Activated CD4-positive, alpha-beta T cell treated with anti-CD3 and anti-CD28 coated beads for 36 hours (primary cell): ENCODE measurements around the gene CMTR2. TPM values are rescaled to one million over a fixed set of nuclear protein-coding genes. Genes with fewer than 3 reads are reported as not detected.

Experiments used
- ATAC-seq: fragments of 200-7000 bp; cut with Tn5 transposase; one replicate; pipeline ENCODE4 v1.10.0; 2021; ENCODE audit warnings: mild to moderate bottlenecking, moderate library complexity
- CTCF ChIA-PET: fragments of 350-600 bp; sonication (Branson Sonifier 250); formaldehyde crosslinking; loops from one replicate; lab custom pipeline; 2021; ENCODE audit warnings: antibody characterized with exemption; lab: Charles Lee
- POLR2A ChIA-PET: fragments of 350-600 bp; sonication (Branson Sonifier 250); formaldehyde crosslinking; loops from one replicate; lab custom pipeline; 2021; ENCODE audit warnings: antibody characterized with exemption, inconsistent platforms; lab: Charles Lee
- DNase-seq: peaks from one replicate; pipeline ENCODE4 v3.0.0-alpha.2; 2020
- H3K27ac Mint-ChIP-seq: one replicate; pipeline ENCODE4 v1.8.0; 2021; ENCODE audit warnings: mixed read lengths
- H3K27me3 Mint-ChIP-seq: one replicate; pipeline ENCODE4 v1.8.0; 2021; ENCODE audit warnings: mixed read lengths
- H3K36me3 Mint-ChIP-seq: one replicate; pipeline ENCODE4 v1.8.0; 2021; ENCODE audit warnings: low read depth, mixed read lengths
- H3K4me1 Mint-ChIP-seq: one replicate; pipeline ENCODE4 v1.8.0; 2021; ENCODE audit warnings: mixed read lengths
- H3K4me3 Mint-ChIP-seq: one replicate; pipeline ENCODE4 v1.8.0; 2021; ENCODE audit warnings: mild to moderate bottlenecking, moderate library complexity, mixed read lengths
- H3K9me3 Mint-ChIP-seq: one replicate; pipeline ENCODE4 v1.8.0; 2021; ENCODE audit warnings: low read depth, mixed read lengths
- intact Hi-C, 2 experiments: fragments of 100-400 bp; cut with DNase I in 1 of 2; cut with micrococcal nuclease in 1 of 2; formaldehyde crosslinking; loops; one replicate each; pipeline versions ENCODE4 v1.14.2 to v1.15.1; 2022 to 2024; cut with DNase I, micrococcal nuclease
- total RNA-seq, 2 experiments: library from RNA; stranded (reverse); gene quantifications; one replicate each; pipeline ENCODE4 v1.2.3, GENCODE V29; 2021

The CMTR2 gene
- total RNA-seq, 2 experiments from 2014 or later: 15.8 to 16.5 TPM

DNA sequence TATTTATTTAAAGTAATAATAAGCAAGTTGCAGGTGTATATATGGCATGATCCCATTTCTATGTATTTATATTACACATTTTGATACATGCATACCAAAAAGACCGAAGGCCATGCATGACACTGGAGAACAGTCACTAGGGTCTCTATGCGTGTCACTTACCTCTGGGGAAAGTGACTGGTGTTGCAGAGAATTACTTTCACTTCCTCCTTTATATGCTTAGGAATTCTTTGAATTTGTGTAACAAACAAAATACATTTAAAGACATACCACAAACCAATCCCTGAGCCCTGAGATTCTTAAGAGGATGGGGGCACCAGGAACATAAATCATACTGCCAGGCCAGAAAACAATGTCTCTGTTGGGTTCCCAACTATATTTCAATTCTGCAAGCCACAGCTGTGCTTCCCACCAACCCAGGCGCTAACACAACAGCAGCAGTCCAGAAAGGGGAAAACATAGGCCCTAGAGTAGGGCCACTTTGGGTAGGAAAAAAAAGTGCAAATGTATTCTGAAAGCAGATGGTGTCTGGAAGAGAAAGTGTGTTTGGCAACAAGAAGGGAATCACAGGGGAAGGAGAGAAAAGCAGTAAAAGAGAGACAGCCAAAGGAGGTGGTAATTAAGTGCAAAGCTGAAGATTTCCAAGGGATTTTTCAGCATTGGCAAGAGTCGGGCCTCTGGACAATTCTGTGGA lies 34.2 kb downstream of the CMTR2 start:
- no peaks in the 10 kb centered on the region for H3K36me3 Mint-ChIP-seq
- no peak overlapping the region for H3K4me3 Mint-ChIP-seq
- H3K27ac Mint-ChIP-seq: no peak overlapping the region
- ATAC-seq: no peak
- POLR2A ChIA-PET: no interaction called here
- CTCF ChIA-PET: interaction anchor here (1.0 to 1.2 kb wide), 2 partner anchors 21 to 57 kb away, joined by 4 to 5 read pairs; no protein-coding TSS in a partner anchor
- DNase-seq: no peak
- peaks cover 4% of the 10 kb centered on the region for H3K4me1 Mint-ChIP-seq
- intact Hi-C loops: no loop called here
- H3K27me3 Mint-ChIP-seq: peaks cover 12% of the 10 kb centered on the region
- H3K9me3 Mint-ChIP-seq: no peaks in the 10 kb centered on the region

DNA sequence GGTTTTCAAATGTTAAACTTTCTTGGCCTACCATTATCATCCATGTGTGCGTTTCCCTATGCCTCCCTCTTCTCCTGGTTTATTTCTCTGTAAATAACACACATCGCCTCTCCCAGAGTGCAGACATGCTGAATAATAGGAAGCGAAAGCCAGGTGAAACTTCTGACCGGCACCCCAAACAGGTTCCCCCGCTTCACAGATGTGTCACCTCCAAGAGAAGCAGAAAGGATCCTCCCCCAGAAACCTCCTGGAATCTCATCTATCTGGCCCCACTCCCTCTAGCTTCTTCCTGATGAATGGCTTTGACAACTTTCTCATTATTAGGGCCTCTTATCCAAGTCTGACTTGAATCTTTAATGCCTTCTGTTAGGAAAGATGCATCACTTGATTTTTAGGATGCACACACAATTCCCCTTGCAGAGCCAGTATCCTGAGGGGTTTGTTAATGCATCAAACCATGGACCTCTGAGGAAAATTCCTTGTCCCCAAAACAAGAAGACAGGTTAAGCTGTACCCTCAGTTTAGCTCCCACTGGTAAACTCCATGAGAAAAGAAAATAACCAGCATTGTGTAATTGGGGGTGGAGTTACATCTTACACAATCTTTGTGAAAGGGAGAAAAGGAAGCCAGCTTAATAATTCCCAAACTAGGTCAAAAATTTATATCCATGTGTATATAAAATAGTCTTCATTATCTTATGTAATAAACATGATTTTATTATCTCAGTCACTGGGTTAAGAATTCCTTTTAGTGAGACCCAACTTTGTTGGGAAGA lies 38.6 kb downstream of the CMTR2 start:
- POLR2A ChIA-PET: no interaction called here
- H3K27me3 Mint-ChIP-seq: no peaks in the 10 kb centered on the region
- H3K9me3 Mint-ChIP-seq: no peaks in the 10 kb centered on the region
- DNase-seq (no peak), ATAC-seq (no peak)
- no peak overlapping the region for H3K27ac Mint-ChIP-seq
- CTCF ChIA-PET: no interaction called here
- H3K36me3 Mint-ChIP-seq: no peaks in the 10 kb centered on the region
- intact Hi-C loops: no loop called here
- no peaks in the 10 kb centered on the region for H3K4me1 Mint-ChIP-seq
- H3K4me3 Mint-ChIP-seq: no peak overlapping the region

DNA sequence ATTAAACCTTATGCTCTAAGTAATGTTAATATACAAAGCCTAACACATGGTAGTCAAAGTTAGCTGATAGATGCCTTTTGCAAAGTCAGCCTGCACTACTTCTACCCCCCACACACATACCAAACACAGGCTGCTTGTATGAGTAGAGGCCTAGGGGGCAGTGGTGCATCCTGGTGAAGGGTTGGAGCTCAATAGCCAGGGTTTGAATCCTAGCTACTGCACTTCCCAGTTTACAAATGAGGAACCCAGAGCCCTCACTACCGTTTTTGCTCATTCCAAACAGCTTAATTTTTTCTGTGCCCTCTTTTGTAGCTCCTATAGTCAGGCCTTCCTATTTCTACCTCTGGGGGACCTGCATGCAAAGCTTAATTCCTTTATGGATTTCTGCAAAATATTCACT lies 39.8 kb downstream of the CMTR2 start:
- Mint-ChIP-seq H3K4me1 (no peaks in the 10 kb centered on the region), H3K9me3 (no peaks in the 10 kb centered on the region), H3K27me3 (no peaks in the 10 kb centered on the region), H3K36me3 (no peaks in the 10 kb centered on the region), H3K4me3 (no peak overlapping the region), H3K27ac (no peak overlapping the region)
- ATAC-seq: no peak
- CTCF ChIA-PET: no interaction called here
- no peak for DNase-seq
- intact Hi-C loops: no loop called here
- POLR2A ChIA-PET: no interaction called here

DNA sequence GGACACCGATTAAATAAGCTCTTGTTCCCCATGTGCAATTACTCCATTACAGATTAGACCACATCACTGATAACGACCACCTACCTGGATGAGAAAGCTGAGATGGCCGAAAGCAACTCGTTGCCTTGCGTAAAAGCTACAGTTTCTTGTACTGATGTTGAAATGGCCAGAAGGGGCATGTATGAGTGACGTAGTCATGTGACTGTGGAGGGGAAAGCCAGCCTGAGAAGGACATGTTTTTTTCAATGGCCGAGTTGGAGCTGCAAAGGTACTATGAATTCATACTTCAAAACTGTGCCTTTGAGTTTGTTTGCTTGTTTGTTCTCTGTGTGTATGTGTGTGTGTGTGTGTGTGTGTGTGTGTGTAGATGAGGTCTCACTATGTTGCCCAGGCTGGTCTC lies 41.7 kb downstream of the CMTR2 start:
- Mint-ChIP-seq H3K27me3 (no peaks in the 10 kb centered on the region), H3K9me3 (no peaks in the 10 kb centered on the region), H3K27ac (no peak overlapping the region), H3K4me1 (no peaks in the 10 kb centered on the region), H3K4me3 (no peak overlapping the region), H3K36me3 (no peaks in the 10 kb centered on the region)
- ChIA-PET POLR2A (no interaction called here), CTCF (no interaction called here)
- intact Hi-C loops: no loop called here
- ATAC-seq (no peak), DNase-seq (no peak)

DNA sequence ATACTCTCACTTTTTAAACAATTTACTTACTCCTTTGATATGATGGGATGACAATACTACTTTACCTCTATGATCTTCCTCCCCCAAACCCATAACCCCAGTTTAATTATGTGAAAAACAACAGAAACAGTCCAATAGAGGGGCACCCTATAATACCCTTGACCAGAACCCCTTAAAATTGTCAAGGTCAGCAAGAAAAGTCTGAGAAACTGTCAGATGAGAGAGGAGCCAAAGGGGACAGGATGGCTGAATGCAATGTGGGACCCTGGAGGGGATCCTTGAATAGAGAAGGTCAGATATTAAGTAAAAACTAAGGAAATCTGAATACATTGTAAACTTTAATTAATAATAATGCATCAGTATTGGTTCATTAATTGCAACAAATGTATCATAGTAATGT lies 42.9 kb downstream of the CMTR2 start:
- Mint-ChIP-seq H3K36me3 (no peaks in the 10 kb centered on the region), H3K27ac (no peak overlapping the region), H3K4me3 (no peak overlapping the region), H3K9me3 (no peaks in the 10 kb centered on the region), H3K27me3 (no peaks in the 10 kb centered on the region), H3K4me1 (no peaks in the 10 kb centered on the region)
- DNase-seq (no peak), ATAC-seq (no peak)
- POLR2A ChIA-PET: no interaction called here
- CTCF ChIA-PET: interaction anchor here (1.3 kb wide), 1 partner anchor 66 kb away, joined by 5 read pairs; no protein-coding TSS in a partner anchor
- intact Hi-C loops: no loop called here

DNA sequence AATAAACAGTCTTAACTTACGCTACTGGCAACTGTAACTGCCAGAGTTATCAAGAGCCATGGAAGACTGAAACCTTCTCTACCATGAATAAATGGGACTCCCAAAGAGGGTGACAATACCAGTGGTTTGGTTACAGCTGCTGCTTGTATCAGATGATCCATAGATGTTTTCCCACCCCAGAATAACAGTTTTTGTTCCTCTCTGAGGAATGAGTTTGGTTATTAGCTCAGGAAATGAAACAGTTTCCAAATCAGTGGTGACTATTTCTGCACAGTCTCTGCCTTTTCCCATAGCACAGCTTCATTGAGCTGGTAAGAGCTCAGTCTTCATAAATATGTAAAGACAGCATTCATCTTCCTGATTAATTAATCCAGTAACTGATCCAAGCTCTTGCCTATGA lies 44.7 kb downstream of the CMTR2 start:
- H3K27ac Mint-ChIP-seq: no peak overlapping the region
- intact Hi-C loops: no loop called here
- no peaks in the 10 kb centered on the region for H3K36me3 Mint-ChIP-seq
- H3K27me3 Mint-ChIP-seq: no peaks in the 10 kb centered on the region
- no peaks in the 10 kb centered on the region for H3K9me3 Mint-ChIP-seq
- no peak overlapping the region for H3K4me3 Mint-ChIP-seq
- ChIA-PET POLR2A (no interaction called here), CTCF (interaction anchor here (0.7 kb wide), 1 partner anchor 448 kb away, joined by 3 read pairs; no protein-coding TSS in a partner anchor)
- DNase-seq (no peak), ATAC-seq (no peak)
- no peaks in the 10 kb centered on the region for H3K4me1 Mint-ChIP-seq

DNA sequence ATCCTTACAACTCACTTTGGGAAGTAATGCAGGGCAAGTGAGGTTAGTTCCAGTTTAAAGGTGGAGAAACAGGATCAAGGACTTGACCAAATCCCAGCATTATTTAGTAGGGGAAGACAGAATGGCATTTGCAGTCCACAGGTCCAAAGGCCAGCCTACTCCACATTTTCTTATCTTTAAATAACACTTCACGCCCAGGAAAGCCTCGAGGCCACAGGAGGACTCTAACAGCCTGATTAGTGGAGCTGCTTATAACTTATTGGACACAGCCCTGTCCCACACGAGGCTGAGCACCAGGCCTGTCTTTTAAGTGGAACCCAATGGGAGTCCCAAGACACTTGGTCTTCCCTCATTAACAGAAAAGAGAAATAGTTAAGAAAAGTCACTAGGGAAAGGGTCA lies 46.6 kb downstream of the CMTR2 start:
- ChIA-PET CTCF (no interaction called here), POLR2A (no interaction called here)
- H3K4me1 Mint-ChIP-seq: no peaks in the 10 kb centered on the region
- H3K36me3 Mint-ChIP-seq: no peaks in the 10 kb centered on the region
- H3K27ac Mint-ChIP-seq: no peak overlapping the region
- H3K9me3 Mint-ChIP-seq: no peaks in the 10 kb centered on the region
- no peak overlapping the region for H3K4me3 Mint-ChIP-seq
- intact Hi-C loops: no loop called here
- ATAC-seq (no peak), DNase-seq (no peak)
- no peaks in the 10 kb centered on the region for H3K27me3 Mint-ChIP-seq

DNA sequence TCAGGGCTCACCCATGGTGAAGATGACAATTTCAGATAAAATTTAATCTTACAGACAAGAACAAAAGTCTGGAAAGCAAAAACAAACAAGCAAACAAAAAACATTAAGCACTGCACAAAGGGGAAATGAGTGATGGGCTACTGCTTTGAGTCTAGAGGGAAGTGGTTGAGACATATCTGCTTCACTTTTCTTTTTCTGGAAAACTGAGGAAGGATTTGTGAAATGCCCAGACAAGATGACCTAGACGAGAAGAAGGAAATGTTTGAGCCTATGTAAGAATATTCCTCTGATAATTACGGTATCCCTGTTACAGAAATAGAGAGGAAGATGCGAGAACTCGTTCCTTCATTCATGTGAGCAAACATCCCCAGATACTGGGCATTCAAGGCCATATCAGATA lies 47.2 kb downstream of the CMTR2 start:
- Mint-ChIP-seq H3K36me3 (no peaks in the 10 kb centered on the region), H3K4me1 (no peaks in the 10 kb centered on the region), H3K4me3 (no peak overlapping the region), H3K27me3 (no peaks in the 10 kb centered on the region), H3K27ac (no peak overlapping the region), H3K9me3 (no peaks in the 10 kb centered on the region)
- ATAC-seq: no peak
- no peak for DNase-seq
- ChIA-PET CTCF (no interaction called here), POLR2A (no interaction called here)
- intact Hi-C loops: no loop called here

Other genes starting within 250 kb of the CMTR2 start
- under 1 TPM in 1 of 2 experiments, not detected in 1; 0.32 TPM for gene HYDIN, start 58.7 kb downstream of the CMTR2 start, total RNA-seq
- gene CALB2, start 69.3 kb upstream of the CMTR2 start, total RNA-seq: not detected
- not detected for gene TLE7, start 152.7 kb upstream of the CMTR2 start, total RNA-seq
- gene ZNF23, start 172.8 kb upstream of the CMTR2 start, total RNA-seq: 10 to 100 TPM in 1 of 2 experiments, 1 to 10 TPM in 1; 9.6 to 10.9 TPM
- 1 to 10 TPM; 2.9 TPM for gene ZNF19, start 199.9 kb upstream of the CMTR2 start, total RNA-seq
- gene CHST4, start 237.0 kb upstream of the CMTR2 start, total RNA-seq: not detected